MG63 (cell line): Measurements from ENCODE around the gene CASQ2. TPM values are rescaled to one million over a fixed set of nuclear protein-coding genes. Genes with fewer than 3 reads are reported as not detected.

Experiments
- DNase-seq: peaks from one replicate; pipeline ENCODE4 v3.0.0-alpha.2; 2020
- H3K27me3 ChIP-seq: fragments of 250-450 bp; sonication (Bioruptor Pico); 2 replicates; pipeline ENCODE4 v1.5.1; 2020; ENCODE audit warnings: mild to moderate bottlenecking, moderate library complexity
- H3K36me3 ChIP-seq: fragments of 250-450 bp; sonication (Bioruptor Pico); 2 replicates; pipeline ENCODE4 v1.5.1; 2020; ENCODE audit warnings: mild to moderate bottlenecking, moderate library complexity
- H3K4me3 ChIP-seq: fragments of 250-450 bp; sonication (Bioruptor Pico); 2 replicates; pipeline ENCODE4 v1.5.1; 2020; ENCODE audit warnings: mild to moderate bottlenecking, moderate library complexity
- H3K9me3 ChIP-seq: fragments of 250-450 bp; sonication (Bioruptor Pico); 2 replicates; pipeline ENCODE4 v1.5.1; 2020; ENCODE audit warnings: mild to moderate bottlenecking, moderate library complexity
- total RNA-seq: library from RNA; depleted of rRNA; stranded (reverse); fragments of >200 nt; shearing (Covaris generic); gene quantifications from 2 replicates; pipeline ENCODE4 v1.2.3, GENCODE V29; 2014; ENCODE audit warnings: low replicate concordance

CASQ2 gene
- total RNA-seq, 1 experiment from 2014 or later = not detected

DNA sequence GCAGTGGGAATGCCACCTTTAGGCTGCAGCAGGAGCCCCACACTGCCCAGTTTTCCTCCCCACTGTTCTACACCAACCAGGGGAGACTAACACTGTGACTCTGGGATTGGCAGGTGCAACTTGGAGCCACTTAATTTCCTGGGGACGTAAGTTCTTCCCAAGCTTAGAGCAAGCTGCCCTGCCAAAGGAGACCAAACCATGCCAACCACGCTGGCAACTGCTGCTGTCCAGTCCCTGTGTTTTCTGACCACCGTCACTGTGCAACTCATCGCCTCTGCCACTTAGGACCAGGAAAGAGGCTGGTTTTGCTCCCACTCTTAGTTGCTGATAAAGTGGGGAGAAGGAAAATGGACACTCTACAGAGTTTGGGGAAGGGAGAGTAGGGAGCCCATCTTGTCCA is 76.3 kb downstream of the CASQ2 start:
- peaks cover 19% of the 10 kb centered on the region for H3K36me3 ChIP-seq
- DNase-seq = no peak
- H3K27me3 ChIP-seq = no peaks in the 10 kb centered on the region
- no peak overlapping the region for H3K4me3 ChIP-seq
- no peaks in the 10 kb centered on the region for H3K9me3 ChIP-seq

DNA sequence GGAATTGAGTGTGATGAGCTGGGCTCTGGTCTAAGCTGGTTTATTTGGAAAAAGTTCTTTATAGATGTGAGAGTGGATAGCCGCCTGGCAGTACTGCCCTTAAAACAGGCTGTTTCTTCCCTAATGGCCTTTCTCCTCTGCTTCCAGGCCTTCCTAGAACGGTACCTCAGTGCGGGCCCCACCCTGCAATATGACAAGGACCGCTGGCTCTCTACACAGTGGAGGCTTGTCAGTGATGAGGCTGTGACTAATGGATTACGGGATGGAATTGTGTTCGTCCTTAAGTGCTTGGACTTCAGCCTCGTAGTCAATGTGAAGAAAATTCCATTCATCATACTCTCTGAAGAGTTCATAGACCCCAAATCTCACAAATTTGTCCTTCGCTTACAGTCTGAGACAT is 77.5 kb downstream of the CASQ2 start:
- H3K27me3 ChIP-seq = no peaks in the 10 kb centered on the region
- H3K36me3 ChIP-seq = peaks cover 29% of the 10 kb centered on the region
- DNase-seq = no peak
- no peak overlapping the region for H3K4me3 ChIP-seq
- no peaks in the 10 kb centered on the region for H3K9me3 ChIP-seq

DNA sequence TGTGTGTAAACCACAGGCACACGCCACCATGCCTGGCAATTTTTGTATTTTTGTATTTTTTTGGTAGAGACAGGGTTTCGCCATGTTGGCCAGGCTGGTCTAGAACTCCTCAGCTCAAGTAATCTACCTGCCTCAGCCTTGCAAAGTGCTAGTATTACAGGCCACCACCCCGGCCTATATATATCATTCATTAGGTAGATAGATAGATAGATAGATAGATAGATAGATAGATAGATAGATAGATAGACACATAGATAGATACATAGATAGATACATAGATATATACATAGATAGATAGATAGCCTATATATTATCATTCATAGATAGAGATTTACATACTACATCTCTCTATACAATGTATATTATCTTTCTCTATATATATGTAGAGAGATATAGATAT is 80.8 kb downstream of the CASQ2 start:
- Histone ChIP-seq H3K4me3 (no peak overlapping the region), H3K36me3 (peaks cover 56% of the 10 kb centered on the region), H3K9me3 (no peaks in the 10 kb centered on the region)

DNA sequence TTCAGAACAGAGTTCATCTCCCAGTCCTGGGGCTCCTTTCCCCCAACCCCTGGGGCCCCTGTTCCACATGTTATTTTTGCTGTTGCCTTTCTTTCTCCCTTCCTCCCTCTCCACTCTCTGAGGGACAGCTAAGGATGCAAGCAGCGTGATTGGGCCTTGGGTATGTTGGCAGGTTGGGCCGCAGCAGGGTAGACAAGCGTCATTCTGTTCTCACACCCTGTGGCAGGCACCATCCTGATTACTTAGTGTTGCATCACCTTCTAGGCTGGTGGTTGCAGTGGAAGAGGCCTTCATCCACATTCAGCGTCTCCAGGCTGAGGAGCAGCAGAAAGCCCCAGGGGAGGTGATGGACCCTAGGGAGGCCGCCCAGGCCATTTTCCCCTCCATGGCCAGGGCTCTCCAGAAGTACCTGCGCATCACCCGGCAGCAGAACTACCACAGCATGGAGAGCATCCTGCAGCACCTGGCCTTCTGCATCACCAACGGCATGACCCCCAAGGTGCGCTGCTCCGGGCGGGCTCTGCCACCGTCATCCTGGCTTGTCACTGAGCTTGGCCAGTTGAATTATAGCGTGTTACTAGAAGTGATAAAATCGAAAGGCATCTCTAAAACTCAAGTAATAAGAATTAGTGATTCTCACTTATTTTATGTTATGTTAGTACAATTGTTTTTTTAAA is 83.3 kb downstream of the CASQ2 start:
- no peaks in the 10 kb centered on the region for H3K27me3 ChIP-seq
- peaks cover 60% of the 10 kb centered on the region for H3K36me3 ChIP-seq
- DNase-seq = no peak
- H3K9me3 ChIP-seq = no peaks in the 10 kb centered on the region
- H3K4me3 ChIP-seq = no peak overlapping the region

More for the DNA sequence above, 80.8 kb downstream of the CASQ2 start:
- DNase-seq = no peak
- H3K27me3 ChIP-seq = no peaks in the 10 kb centered on the region

DNA sequence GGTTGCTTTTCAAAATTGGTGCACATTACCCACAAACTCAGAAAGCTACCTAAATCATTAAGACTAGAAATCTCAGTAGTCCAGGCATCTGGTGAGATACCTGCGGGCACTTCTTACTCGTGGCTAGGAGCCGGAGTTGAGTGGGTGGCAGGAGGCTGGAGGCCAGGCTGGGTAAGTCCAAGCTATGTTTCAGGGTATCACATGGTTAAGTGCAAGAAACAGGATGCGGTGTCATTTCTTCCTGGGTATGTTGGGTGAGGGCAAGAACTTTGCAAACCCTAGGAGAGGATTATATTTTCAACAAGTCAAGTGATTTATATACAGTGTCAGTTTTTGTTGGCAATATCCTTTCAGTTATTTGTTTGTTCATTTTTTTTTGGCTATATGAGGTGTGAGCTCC is 85.7 kb downstream of the CASQ2 start:
- Histone ChIP-seq H3K36me3 (peaks cover 51% of the 10 kb centered on the region), H3K9me3 (no peaks in the 10 kb centered on the region), H3K27me3 (no peaks in the 10 kb centered on the region), H3K4me3 (no peak overlapping the region)
- no peak for DNase-seq

DNA sequence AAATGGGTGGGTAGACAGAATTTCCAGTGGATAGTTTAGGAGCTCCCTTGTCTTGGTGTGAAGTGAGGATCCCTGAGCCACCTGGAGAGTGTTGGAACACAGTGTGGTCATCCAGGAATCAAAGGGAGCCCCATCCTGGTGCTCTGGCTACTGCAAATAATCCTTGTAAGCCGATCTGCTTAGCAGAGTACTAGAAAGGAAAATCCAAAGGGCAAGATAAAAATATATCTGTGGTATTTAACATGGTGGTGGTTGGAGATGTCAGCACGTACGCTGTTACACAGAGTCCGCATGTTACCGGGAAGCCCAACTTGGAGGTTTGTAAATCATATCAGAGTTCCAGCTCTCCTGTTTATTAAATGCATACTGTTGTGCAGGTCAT is 87.8 kb downstream of the CASQ2 start:
- Histone ChIP-seq H3K36me3 (peaks cover 39% of the 10 kb centered on the region), H3K4me3 (no peak overlapping the region), H3K27me3 (no peaks in the 10 kb centered on the region), H3K9me3 (no peaks in the 10 kb centered on the region)
- no peak for DNase-seq

DNA sequence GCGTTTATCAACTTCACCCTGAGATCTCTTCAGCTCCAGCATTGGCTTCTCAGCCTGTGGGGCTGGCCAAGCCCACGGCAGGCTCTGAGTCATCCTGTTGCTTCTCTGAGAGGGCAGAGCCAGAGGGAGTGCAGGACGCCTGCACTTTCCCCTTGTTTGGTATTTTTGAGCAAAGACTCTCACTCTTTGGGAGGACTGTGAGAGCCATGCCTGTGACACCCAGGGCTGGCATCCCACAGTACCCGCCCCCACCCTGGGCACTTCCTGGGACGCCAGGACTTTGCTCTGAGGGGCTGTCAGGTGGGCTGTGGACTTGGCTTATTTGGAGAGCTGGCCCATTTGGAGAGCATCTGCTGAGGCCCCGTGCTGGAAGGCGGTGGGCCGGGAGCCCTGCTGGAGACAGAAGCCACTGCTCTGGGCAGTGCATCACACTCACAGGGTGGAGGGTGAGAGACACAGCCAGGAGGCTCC is 89.3 kb downstream of the CASQ2 start:
- Histone ChIP-seq H3K9me3 (no peaks in the 10 kb centered on the region), H3K4me3 (no peak overlapping the region), H3K36me3 (peaks cover 23% of the 10 kb centered on the region), H3K27me3 (no peaks in the 10 kb centered on the region)
- peak; percentile 75 for DNase-seq

DNA sequence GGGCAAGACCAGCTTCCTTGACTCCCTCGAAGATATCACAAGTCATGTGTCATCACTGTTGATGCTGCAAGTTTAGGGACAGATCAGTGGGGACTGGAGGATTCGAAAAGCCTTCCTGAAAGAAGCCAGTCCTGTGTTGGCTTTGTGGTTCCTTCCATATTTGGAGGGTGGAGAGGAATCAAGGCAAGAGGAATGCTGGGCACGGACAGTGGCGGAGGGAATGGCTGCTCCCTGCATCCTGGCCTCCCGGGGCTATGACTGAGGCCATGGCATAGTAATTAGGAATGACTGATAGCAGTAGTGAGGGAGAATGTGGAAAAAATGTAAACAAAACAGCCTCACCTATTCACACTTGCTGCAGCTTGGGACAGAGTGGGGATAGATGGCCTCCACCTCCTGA is 90.4 kb downstream of the CASQ2 start:
- H3K27me3 ChIP-seq = no peaks in the 10 kb centered on the region
- H3K9me3 ChIP-seq = no peaks in the 10 kb centered on the region
- no peak overlapping the region for H3K4me3 ChIP-seq
- DNase-seq = no peak
- H3K36me3 ChIP-seq = peaks cover 14% of the 10 kb centered on the region

DNA sequence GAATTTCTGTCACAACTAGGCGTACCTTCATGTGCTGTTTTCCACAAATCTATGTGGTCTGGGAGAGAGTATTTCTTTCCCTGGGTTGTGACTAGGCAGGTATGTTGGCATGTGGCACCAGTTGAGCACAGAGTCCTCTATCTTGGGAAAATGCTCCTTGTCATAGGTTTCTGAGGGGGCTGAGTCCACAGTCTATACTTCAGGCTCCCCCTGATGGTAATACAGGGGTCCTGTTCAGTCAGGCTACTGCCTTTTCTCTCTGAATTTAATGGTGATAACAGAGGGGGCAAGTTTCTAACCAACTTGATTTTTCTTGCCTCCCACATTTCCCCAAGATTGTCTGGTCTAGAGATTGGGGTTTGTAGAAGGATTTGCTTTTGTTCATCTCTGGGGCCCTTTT is 90.9 kb downstream of the CASQ2 start:
- no peaks in the 10 kb centered on the region for H3K27me3 ChIP-seq
- peaks cover 13% of the 10 kb centered on the region for H3K36me3 ChIP-seq
- no peak for DNase-seq
- no peaks in the 10 kb centered on the region for H3K9me3 ChIP-seq
- no peak overlapping the region for H3K4me3 ChIP-seq

DNA sequence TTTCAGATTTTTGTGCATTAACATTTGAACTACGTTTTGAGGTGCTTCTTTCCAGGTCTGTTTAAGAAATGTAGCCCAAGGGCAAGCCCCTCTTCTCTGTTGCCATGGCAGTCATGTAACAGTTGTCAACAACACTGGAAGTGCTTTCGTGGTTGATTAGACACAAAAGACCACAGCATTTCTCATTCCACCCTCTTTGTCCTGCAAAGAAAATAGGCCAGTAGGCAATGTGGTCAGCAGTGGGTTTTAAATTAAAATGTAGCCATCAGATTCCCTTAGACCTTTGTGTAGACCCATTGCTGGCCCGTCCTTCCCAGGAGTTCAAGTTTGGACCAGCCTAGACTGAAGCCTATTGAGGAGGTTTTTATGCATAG is 91.3 kb downstream of the CASQ2 start:
- H3K27me3 ChIP-seq = no peaks in the 10 kb centered on the region
- H3K4me3 ChIP-seq = no peak overlapping the region
- peaks cover 11% of the 10 kb centered on the region for H3K36me3 ChIP-seq
- no peak for DNase-seq
- H3K9me3 ChIP-seq = no peaks in the 10 kb centered on the region

DNA sequence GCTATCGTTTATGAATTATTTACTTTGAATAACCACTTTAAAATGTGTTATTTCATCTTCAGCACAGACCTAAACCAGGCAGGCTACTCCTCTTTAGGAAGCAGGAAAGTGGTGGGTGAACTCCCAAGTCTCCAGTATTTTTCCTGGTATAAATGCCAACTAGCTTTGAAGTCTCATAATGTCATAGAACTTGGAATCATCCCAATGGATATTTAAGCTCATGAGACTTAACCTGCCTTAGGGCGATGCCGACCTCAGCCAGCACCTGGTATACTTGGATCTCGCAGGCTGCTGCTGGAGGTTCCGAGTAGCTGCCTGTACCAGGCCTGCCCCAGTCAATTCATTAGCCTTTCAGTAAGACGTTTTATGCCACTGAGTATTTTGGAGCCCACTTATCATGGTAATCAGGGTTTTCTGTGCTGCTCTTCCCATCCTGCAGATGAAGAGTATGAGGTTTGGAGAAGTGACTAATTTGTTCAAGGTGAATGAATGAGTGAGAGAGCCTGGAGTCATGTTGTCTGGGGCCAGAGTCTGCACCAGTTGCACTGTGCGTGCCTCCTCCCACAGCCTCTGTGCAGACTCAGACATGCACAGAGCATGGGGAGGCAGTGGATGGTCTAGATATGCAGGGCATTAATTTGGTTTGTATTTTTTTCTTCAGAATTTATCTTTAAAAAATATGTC is 91.9 kb downstream of the CASQ2 start:
- H3K36me3 ChIP-seq = peaks cover 7% of the 10 kb centered on the region; the same call in 1 of the 2 replicates
- H3K9me3 ChIP-seq = no peaks in the 10 kb centered on the region
- no peak for DNase-seq
- no peak overlapping the region for H3K4me3 ChIP-seq
- H3K27me3 ChIP-seq = no peaks in the 10 kb centered on the region

DNA sequence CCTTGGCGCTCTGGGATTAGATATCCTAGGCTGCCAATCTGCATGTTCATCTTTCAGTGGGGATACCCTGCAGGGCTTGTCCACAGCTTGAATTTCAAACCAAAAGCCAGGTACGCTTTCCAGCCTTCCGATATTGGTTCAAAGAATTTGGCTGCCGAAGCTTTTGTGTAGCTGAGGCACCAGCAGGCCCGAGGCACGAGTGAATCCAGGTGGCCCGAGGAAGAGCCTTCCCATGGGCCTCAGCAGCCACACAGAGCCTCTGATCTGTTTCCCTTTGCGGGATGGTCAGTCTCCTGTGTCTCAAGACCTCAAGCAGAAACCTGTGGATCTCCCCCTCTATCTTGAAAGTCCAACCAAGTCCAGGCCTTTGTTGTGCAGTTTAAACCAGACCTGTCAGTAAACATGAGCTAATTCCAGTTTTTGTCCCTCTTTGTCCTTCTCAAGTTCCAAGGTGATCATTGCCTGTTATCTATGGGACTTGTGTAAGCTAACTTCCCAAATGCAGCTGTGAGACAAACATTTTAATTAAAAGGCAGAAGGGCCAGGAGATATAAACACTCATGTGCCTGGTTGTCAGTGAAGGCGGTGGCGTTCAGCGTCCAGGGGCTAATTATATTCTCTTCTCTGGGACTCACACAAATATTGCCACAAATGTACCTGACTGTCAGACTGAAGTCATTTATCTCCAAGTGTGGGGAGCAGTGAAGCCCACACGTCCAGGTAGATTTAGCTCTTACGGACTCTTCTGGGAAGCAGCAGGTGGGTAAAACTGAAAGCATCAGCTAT is 96.1 kb downstream of the CASQ2 start:
- no peak for DNase-seq
- Histone ChIP-seq H3K9me3 (peaks cover 13% of the 10 kb centered on the region), H3K27me3 (no peaks in the 10 kb centered on the region), H3K36me3 (peaks cover 38% of the 10 kb centered on the region), H3K4me3 (no peak overlapping the region)

DNA sequence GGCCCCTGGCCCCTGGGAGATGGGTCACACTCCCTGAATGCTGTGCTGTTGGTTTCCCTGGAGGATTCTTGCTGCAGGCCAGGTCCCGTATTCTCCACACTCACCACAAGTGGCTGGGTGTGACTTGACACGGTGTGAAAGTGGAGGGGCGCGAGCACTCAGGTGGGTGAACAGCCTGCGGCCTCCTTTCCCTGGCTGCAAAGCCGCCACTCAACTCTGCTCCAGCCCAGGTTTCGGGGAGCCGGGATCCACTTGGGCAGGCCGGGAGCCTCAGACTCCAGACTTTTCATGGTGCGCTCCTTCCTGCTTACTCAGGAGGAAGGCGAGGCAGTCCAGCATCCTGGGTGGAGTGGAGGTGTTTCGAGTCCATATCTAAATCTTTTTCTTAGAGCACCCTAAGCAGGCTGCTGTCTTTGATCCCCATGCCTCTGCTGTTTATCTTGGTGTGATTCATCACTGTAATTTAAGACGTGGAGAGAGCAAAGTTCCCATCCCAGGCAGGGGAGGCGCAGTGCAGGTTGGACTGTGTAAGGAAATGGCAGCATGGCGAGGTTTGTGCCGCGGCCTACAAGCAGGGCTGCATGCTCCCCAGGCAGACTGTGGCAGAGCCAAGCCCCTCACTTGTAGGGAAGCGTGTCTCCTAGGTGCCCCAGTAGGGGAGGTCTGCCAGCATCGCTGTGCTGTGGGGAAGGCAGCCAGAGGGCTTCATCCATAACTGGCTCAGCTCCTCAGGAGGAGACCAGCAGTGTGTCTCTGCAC is 97.2 kb downstream of the CASQ2 start:
- peaks cover 13% of the 10 kb centered on the region for H3K9me3 ChIP-seq
- no peak for DNase-seq

DNA sequence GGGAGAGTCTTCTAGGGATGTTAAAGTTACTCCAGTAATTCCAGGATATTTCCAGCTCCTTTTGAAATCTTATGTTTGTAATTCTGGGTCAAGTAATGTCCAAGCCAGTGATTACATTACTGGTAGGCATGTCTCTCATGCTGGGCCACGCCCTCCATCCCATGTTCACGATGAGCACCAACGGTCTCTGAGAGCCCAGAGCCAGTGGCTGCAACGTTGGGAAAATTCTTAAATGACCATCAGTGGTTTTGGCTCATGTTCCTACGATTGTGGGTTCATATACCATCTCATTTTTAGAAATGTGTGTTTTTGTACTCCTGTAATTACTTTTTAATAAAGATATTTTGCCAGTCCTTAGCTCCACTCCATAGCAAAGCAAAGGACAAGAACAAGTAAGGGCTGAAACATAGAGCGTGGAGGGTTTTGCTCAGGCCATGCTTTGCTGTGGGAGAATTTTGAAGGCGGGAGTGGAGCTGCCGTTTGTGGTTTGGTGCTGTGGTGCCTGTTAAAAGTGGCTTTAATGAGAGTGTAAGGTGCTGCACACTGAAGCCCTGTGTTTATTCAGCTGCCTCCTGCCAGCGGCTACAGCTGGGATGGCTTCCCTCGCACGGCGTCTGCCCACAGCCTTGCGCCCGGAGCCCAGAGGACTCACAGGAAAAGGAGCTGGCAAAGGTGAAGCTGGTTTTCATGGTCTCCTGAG is 97.9 kb downstream of the CASQ2 start:
- Histone ChIP-seq H3K9me3 (peaks cover 13% of the 10 kb centered on the region), H3K4me3 (no peak overlapping the region), H3K36me3 (peaks cover 55% of the 10 kb centered on the region), H3K27me3 (no peaks in the 10 kb centered on the region)
- DNase-seq = no peak

More for the DNA sequence above, 97.2 kb downstream of the CASQ2 start:
- H3K27me3 ChIP-seq = no peaks in the 10 kb centered on the region
- no peak overlapping the region for H3K4me3 ChIP-seq
- H3K36me3 ChIP-seq = peaks cover 49% of the 10 kb centered on the region

DNA sequence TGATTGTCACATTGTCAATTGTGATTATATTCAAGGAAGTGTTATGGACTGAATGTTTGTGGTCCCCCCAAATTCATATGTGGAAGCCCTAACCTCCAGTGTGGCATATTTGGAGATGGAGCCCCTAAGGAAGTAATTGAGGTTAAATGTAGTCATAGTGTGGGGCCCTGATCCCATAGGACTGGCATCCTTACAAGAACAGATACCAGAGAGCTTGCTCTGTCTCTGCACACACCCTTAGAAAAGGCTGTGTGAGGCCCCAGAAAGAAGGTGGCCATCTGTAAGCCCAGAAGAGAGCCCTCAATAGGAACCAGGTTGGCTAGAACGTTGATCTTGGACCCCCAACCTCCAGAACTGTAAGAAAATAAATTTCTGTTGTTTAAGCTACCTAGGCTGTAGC is 98.6 kb downstream of the CASQ2 start:
- Histone ChIP-seq H3K4me3 (no peak overlapping the region), H3K9me3 (peaks cover 13% of the 10 kb centered on the region), H3K36me3 (peaks cover 63% of the 10 kb centered on the region), H3K27me3 (no peaks in the 10 kb centered on the region)
- DNase-seq = no peak

DNA sequence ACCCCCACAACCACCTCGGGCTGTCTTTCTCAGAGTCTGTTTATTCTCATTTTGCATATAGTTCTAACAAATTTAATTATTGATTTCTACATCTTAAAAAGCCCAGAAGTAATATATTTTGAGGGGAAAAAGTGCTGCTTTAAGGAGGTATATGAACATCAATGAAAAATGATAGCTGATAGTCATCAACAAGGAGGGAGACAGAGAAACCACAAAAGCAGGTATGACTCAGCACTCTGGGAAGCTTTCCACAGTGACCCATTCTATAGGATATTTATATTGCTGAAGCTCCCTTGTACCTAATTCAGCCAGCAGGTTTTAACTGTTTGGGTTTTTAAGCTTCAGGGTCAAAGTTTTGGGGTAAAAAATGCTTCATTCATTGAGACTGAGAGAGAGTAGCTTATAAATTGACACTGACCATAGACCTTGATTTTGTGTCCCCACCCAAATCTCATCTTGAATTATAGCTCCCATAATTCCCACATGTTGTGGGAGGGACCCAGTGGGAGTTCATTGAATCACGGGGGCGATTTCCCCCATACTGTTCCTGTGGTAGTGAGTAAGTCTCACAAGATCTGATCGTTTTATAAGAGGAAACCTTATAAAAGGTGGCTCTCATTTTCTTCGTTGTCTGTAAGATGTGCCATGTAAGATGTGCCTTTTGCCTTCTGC is 99.4 kb downstream of the CASQ2 start:
- Histone ChIP-seq H3K9me3 (peaks cover 13% of the 10 kb centered on the region), H3K4me3 (no peak overlapping the region), H3K27me3 (no peaks in the 10 kb centered on the region), H3K36me3 (peaks cover 70% of the 10 kb centered on the region)
- DNase-seq = peak; percentile 80
